Stimulated activated CD4-positive, alpha-beta T cell treated with anti-CD3 and anti-CD28 coated beads, TNF-alpha, amount 100 ng/mL, for 4 hours (primary cell): ENCODE data around the gene CPA2.

Experiments
- DNase-seq, 3 experiments: peaks; one replicate each; pipeline ENCODE4 v3.0.0-alpha.2; 2020; ENCODE audit warnings: low read depth in 3 of 3

Gene CPA2

GRCh38 chr7:130279286-130279685 is 12.6 kb downstream of the CPA2 start:
- no peak for DNase-seq

DNA sequence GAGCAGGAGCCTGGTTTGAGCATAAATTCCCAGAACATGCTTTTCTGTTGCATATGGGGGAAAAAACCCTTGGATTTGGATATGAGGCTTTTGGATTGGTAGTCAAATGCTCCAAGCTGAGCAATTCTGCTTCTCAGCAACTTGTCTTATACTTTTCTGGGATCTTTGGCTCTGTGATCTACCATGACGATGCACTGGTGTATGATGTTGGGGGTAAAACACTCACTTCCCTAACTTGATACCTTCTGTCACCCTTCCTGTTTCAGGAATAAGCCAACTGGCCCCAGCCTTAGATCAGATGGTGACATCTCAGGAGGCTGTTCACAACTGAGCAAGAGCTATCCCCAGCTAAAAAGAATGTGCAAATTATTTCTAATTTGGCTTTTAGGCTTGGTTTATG is 13.2 kb downstream of the CPA2 start:
- DNase-seq, result no peak

GRCh38 chr7:130281260-130281659 is 14.6 kb downstream of the CPA2 start:
- no peak for DNase-seq

DNA sequence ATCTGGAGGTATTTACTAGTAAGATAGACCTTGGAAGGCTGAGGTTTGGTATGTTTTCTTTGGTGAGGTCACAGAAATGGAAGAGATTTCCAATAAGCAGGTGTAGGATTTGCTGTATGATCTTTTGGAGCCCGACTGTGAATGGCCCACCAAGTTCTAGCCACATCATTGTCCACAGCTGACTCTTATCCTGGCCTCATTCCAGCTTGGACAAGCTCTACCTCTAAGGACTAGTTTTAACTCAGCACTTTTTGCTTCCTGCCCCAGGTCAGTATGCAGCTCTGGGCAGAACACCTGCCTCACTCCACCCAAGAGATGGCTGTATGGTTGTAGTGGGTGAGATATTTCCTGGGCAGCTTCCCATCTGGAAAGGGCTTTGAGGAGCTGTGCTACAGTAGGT is 20.2 kb downstream of the CPA2 start:
- no peak for DNase-seq

DNA sequence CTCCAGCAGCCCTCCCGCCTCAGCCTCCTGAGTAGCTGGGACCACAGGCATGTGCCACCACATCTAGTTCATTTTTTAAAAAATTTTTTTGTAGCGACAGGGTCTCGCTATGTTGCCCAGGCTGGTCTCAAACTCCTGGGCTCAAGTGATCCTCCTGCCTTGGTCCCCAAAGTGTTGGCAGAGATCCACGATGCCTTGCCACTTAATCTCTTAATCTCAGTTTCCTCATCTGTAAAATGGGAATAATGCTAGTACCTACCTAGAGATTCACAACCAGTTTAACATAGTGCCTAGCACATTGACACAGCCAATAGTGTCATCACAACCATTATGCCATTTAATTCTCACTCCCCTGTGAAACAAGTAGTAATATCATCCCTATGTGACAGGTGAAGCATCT is 21.5 kb downstream of the CPA2 start:
- no peak for DNase-seq

GRCh38 chr7:130288829-130289228 is 22.2 kb downstream of the CPA2 start:
- no peak for DNase-seq

- no peak for DNase-seq
Measured at GRCh38 chr7:130289478-130289877, 22.8 kb downstream of the CPA2 start.

DNA sequence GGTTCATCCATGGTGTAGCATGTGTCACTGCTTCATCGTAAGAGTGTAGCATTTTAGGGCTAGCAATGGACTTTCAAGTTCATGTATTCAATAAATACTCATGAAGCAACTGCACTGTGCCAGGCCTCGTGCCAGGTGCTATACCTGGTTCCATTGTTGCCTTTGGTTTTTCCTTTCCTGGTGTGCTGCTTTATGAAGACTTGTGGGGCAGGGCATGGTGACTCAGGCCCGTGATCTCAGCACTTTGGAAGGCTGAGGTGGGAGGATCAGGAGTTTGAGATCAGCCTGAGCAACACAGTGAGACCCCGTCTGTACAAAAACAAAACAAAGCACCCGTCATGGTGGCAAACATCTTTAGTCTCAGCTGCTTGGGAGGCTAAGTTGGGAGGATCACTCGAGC is 24.1 kb downstream of the CPA2 start:
- no peak for DNase-seq

- DNase-seq, result no peak
Measured at GRCh38 chr7:130292682-130293257, 26.1 kb downstream of the CPA2 start, which contains the start of gene CPA4. Gene CPA4, plus strand, starts transcription at chr7:130293161. Its CDS starts 20 bp downstream, at chr7:130293181.

DNA sequence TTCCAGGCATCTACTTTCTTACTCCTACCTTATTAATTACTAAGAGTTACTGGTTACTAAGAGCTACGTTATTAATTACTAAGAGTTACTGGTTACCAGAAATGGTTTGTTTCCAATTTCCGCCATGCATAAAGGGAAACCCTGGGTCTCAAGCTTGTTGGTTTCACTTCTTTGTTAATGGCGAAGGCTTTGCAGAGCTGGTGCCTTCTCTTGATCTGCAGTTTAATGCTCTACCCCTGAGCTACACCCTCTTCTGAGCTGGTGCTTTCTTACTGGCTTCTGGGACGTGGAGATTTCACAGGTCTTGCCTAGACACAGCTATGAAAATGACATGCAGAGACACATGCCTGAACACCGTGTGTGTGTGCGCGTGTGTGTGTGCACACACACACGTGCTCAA is 26.9 kb downstream of the CPA2 start:
- no peak for DNase-seq

DNA sequence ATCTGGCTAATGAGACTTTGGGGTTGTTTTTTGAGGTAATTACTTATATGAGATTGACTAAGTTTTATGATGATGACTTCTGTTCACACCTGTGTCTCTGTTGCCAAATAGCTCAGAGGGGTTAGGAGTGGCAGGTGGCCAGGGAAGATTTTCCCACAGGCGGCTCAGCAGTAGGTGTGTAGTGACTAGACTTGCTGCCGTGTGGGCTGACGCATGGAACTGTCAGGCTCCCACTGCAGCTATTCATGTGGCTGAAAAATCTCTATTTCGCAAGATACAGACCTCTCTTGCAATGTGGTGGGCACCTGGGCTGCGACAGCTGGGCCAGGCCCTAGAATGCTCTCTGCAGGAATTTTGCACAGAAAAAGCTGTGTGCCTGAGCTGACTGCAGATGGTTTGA is 27.7 kb downstream of the CPA2 start:
- no peak for DNase-seq

GRCh38 chr7:130296221-130296951 is 29.7 kb downstream of the CPA2 start:
- no peak for DNase-seq

- DNase-seq, result no peak
Measured at GRCh38 chr7:130297628-130298543, 31.2 kb downstream of the CPA2 start.

- DNase-seq, result no peak
Measured at GRCh38 chr7:130298544-130299326, 32.1 kb downstream of the CPA2 start.

- no peak for DNase-seq
Measured at GRCh38 chr7:130299866-130300265, 33.2 kb downstream of the CPA2 start.

GRCh38 chr7:130301501-130302020 is 34.9 kb downstream of the CPA2 start:
- no peak for DNase-seq

GRCh38 chr7:130302649-130303048 is 36.0 kb downstream of the CPA2 start:
- DNase-seq, result no peak

DNA sequence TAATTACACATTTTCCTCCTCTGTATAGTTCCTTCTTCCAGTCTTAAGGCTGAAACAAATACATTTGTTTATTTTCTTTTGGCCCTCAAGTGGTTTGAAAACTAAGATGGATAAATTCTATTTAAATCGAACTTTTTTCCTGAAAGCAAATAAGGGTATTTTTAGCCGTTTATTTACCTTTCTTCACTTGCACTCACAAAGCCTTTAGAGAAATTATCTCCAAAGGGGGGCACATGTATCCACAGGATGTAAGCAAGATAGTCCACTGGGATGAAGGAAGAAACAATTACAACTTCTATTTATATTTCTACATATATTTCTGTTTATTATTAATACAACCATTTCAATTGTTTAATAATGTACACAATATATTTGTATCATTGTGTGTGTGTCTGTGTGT is 36.5 kb downstream of the CPA2 start:
- DNase-seq, result no peak

DNA sequence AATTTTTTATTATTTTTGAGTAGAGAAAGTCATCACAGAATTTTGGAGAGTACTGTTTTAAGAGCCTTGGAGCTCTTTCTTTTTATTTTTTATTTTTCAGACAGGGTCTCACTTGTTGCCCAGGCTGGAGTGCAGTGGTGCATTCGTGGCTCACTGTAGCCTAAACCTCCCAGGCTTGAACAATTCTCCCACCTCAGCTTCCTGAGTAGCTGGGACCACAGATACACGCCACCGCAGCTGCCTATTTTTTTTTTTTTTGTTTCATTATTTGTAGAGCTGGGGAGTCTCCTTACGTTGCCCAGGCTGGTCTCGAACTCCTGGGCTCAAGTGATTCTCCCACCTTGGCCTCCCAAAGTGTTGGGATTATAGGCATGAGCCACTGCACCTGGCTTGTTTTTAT is 36.9 kb downstream of the CPA2 start:
- DNase-seq, result no peak

GRCh38 chr7:130303982-130304381 is 37.3 kb downstream of the CPA2 start:
- no peak for DNase-seq

GRCh38 chr7:130304878-130305277 is 38.2 kb downstream of the CPA2 start:
- DNase-seq, result no peak
